Muscle of leg (tissue), 16 donors: ENCODE results near the gene UROC1. TPM values are rescaled to one million over a fixed set of nuclear protein-coding genes. Genes with fewer than 3 reads are reported as not detected.

ENCODE experiments used
- DNase-seq: peaks from one replicate; pipeline ENCODE4 v3.0.0; 2013
- H3K27ac ChIP-seq: one replicate; pipeline ENCODE4 v1.5.1; 2013; ENCODE audit warnings: mild to moderate bottlenecking, low read length, control low read depth
- H3K27me3 ChIP-seq: one replicate; pipeline ENCODE4 v1.6.1; 2013; ENCODE audit warnings: low read length; ENCODE audit not compliant: control insufficient read depth, insufficient read depth
- H3K36me3 ChIP-seq: one replicate; pipeline ENCODE4 v1.6.1; 2013; ENCODE audit warnings: low read length; ENCODE audit not compliant: control insufficient read depth, insufficient read depth
- H3K4me1 ChIP-seq: one replicate; pipeline ENCODE4 v1.6.1; 2013; ENCODE audit warnings: low read length; ENCODE audit not compliant: control insufficient read depth, insufficient read depth
- H3K4me3 ChIP-seq: one replicate; pipeline ENCODE4 v1.5.1; 2013; ENCODE audit warnings: low read length, control low read depth
- H3K9me3 ChIP-seq: replicated peaks from 2 replicates; pipeline ENCODE4 v1.6.1; 2013; ENCODE audit warnings: low read depth, low read length; ENCODE audit not compliant: control insufficient read depth
- WGBS: methylation state at CpG from one replicate; pipeline ENCODE4 v1.1.5; 2013; ENCODE audit warnings: missing lambda C conversion rate; ENCODE audit not compliant: insufficient coverage; 5-methylcytosine and 5-hydroxymethylcytosine counted together
- long read RNA-seq, 11 donors: transcript quantifications; one replicate each; lab custom pipeline, GENCODE V29; 2026
- polyA plus RNA-seq, 8 donors: library from polyadenylated mRNA; unstranded; fragments of 120-200 nt; gene quantifications; one replicate each; pipeline versions ENCODE4 v1.2.1 to v1.2.3, GENCODE V29; 2013; ENCODE audit warnings: inconsistent platforms in 1 of 8, low replicate concordance in 1 of 8; ENCODE audit not compliant: insufficient read length in 8 of 8, insufficient read depth in 1 of 8
- total RNA-seq: library from RNA; stranded (reverse); fragments of 120-200 nt; gene quantifications from one replicate; pipeline ENCODE4 v1.2.4, GENCODE V29; 2013

Gene UROC1
- total RNA-seq (0.04 TPM), polyA plus RNA-seq (under 1 TPM in 5 of 8 donors, not detected in 3; 0.06 to 0.15 (median 0.10) TPM)
- long read RNA-seq, donor 1 = 0 reads
- long read RNA-seq, donor 2 = 0 reads
- long read RNA-seq, donor 3 = 0 reads
- long read RNA-seq, donor 4 = 0 reads
- long read RNA-seq, donor 5 = 0 reads
- long read RNA-seq, donor 6 = 0 reads
- long read RNA-seq, donor 7 = 0 reads
- long read RNA-seq, donor 8 = 0 reads
- long read RNA-seq, donor 9 = 0 reads
- long read RNA-seq, donor 10 = 0 reads
- long read RNA-seq, donor 11 = 0 reads

DNA sequence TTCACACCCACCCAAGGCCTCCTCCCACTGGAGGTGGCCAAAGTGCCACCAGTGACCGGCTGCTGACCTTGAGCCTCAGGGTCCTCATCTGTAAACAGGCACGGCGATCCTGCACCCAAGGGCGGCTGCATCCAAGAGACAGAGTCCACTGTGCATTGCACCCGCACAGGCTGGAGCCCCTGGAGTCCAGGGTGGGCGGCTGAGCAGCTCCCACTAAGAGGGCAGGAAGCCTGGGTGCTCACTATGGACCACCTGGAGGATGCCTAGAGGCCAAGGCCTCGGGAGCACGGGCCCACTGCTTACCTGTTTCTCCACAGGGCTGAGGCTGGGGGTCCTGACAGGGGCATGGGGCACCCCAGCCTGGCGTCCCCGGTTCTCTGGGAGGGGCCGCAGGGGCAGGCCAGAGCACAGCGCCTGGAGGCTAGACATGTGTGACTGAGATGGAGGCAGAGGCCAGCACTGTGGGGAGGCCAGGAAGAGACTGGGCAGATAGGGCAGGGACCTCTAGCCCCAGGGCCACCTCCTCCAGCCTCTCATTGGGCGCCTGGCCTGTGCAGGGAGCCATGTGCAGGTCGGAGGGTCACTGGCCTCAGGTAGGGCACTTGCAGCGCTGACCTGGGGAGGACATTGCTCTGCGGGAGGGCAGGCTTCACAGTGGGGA, at the start of gene UROC1:
Gene UROC1, minus strand, starts transcription at position 483 of the 661 bp plus-strand sequence. Its CDS starts 54 bp downstream, at position 429.
- H3K9me3 ChIP-seq = no peaks in the 10 kb centered on the region
- peaks cover 6% of the 10 kb centered on the region for H3K27me3 ChIP-seq
- no peak within 1 kb of the TSS for H3K27ac ChIP-seq
- DNase-seq = no peak
- 87% methylated on average over 12 of the region's 16 CpGs for WGBS
- no peaks in the 10 kb centered on the region for H3K36me3 ChIP-seq
- no peaks in the 10 kb centered on the region for H3K4me1 ChIP-seq
- H3K4me3 ChIP-seq = no peak within 1 kb of the TSS

DNA sequence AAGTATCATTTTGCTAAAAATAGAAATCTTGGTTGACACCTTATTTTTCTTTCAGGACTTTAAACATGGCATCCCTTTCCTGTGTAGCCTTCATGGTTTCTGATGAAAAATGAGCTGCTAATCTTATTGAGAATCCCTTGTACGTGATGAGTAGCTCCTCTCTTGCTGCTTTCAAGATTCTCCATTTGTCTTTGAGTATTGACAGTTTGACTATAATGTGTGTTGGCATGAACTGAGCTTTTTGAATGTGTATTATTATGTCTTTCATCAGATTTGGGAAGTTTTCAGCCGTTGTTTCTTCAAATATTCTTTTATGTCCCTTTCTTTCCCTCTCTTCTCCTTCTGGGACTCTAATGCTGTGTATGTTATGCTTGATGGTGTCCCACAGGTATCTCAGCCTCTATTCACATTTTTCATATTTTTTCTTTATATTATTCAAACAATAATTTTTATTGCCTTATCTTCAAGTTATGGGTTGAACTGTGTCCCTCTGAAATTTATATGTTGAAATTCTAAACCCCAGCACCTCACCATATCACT, 45.2 kb upstream of the UROC1 start:
- no peak for DNase-seq
- WGBS = no CpG with 5 or more reads among the region's 2 CpGs
- Histone ChIP-seq H3K27me3 (peaks cover 3% of the 10 kb centered on the region), H3K4me1 (no peaks in the 10 kb centered on the region), H3K27ac (no peak overlapping the region), H3K9me3 (peaks cover 4% of the 10 kb centered on the region), H3K4me3 (no peak overlapping the region), H3K36me3 (no peaks in the 10 kb centered on the region)

DNA sequence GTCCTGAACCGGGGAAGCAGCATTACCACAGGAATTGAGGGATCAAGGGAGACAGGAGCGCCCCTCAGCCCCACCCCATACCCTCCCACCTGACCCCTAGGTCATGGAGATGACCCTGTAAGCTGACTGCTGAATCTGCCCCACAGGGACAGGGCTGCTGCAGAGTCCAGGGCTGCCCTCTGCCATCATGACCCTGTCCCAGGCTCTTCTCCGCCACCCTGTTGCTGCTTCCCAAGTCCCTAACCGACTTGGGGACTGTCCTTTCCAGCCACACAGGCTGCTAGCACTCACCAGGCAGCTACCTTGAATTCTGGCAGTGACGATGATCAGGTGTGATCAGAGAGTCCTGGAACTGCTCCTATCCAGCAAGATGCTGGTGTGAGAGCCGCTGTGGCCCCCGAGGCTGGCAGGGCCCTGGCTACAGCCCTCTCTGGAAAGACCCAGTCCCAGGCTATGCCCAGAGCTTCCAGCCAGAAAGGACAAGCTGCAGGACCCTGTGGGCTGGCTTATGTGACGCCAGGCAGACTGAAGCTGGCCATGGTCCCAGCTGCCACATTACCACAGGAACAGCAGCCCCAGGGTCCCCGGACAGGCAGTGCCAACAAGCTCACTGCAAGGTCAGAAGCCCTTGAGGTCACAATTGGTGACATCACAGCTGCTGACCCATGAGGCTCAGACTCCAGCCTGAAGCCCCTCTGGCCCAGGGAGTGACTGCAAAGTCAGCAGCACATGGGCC, 40.9 kb upstream of the UROC1 start, which contains the start of gene C3orf22:
Gene C3orf22, minus strand, starts transcription at position 597 of the 736 bp plus-strand sequence. CDS start 5,542 bp downstream, outside the sequence.
- no peak within 1 kb of the TSS for H3K4me3 ChIP-seq
- peaks cover 4% of the 10 kb centered on the region for H3K9me3 ChIP-seq
- no peaks in the 10 kb centered on the region for H3K4me1 ChIP-seq
- H3K27ac ChIP-seq = no peak within 1 kb of the TSS
- peaks cover 6% of the 10 kb centered on the region for H3K27me3 ChIP-seq
- no peak for DNase-seq
- 74% methylated on average over 7 of the region's 9 CpGs for WGBS
- no peaks in the 10 kb centered on the region for H3K36me3 ChIP-seq

DNA sequence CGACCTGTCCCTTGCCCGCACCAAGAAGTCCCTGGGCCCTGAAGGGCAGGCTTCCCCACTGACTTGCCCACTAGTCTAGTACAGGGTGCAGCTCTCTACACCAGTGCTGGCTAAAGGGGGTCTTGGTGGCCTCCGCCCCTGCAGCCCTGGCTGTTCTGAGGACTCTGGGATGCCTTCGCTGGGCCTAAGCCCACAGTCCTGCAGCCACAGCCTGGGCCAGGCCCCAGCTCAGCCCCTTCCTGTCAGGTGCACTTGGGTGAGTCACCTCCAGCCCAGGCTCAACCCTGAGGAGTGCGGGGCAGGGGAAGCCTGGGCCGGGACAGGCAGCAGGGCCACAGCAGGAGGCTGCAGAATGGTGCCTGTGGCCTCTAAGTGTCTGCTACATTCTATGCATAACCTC, 40.2 kb upstream of the UROC1 start:
- WGBS = 92% methylated on average over 6 of the region's 6 CpGs
- H3K27ac ChIP-seq = no peak overlapping the region
- no peak for DNase-seq
- H3K4me3 ChIP-seq = no peak overlapping the region
- H3K4me1 ChIP-seq = peaks cover 6% of the 10 kb centered on the region
- H3K27me3 ChIP-seq = peaks cover 6% of the 10 kb centered on the region
- no peaks in the 10 kb centered on the region for H3K36me3 ChIP-seq
- peaks cover 2% of the 10 kb centered on the region for H3K9me3 ChIP-seq

DNA sequence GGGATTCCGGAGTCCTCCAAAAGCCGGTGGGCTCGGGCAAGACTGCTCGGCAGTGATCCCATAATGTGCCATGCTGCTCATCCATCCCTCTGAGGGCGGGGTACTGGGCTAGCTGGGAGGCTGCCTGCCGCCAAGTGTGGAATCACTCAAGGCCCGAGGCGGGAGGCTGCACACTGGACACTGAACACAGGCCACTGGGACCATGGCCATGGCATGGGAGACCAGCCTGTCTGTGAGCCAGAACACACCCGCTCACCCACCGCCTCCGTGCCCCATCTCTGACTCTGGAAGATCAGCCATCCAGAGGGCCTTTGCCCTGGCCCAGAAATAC, 39.8 kb upstream of the UROC1 start:
- no peak overlapping the region for H3K27ac ChIP-seq
- H3K27me3 ChIP-seq = peaks cover 6% of the 10 kb centered on the region
- peaks cover 10% of the 10 kb centered on the region for H3K4me1 ChIP-seq
- DNase-seq = no peak
- WGBS = 87% methylated on average over 11 of the region's 11 CpGs
- no peaks in the 10 kb centered on the region for H3K36me3 ChIP-seq
- no peak overlapping the region for H3K4me3 ChIP-seq
- H3K9me3 ChIP-seq = no peaks in the 10 kb centered on the region

DNA sequence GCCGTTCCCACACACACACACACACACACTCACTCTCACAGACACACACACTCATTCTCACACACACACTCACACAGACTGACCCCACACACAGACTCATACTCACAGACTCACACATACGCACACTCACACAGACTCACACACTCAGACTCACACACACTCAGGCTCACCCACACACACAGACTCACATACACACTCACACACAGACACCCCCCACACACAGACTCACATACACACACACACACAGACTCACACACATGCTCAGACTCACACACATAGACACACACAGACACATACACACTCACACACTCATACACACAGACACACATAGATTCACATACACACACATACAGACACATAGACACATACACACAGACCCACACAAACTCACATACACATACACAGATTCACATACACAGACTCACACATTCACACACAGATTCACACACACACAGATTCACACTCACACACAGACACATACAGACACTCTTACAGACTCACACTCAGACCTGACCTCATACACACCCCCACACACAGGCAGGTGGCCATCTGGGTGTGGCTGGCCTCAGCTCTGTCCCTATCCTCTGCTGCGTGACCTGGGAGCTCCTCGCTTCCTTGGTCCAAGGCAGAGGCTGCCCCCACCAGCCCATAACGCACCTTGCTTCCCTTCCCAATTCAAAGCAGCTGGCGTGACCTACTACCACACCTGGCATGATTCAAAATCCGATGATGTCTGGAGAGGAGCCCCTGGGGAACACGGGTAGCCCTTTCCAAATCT, 39.3 kb upstream of the UROC1 start:
- H3K9me3 ChIP-seq = no peaks in the 10 kb centered on the region
- H3K36me3 ChIP-seq = no peaks in the 10 kb centered on the region
- H3K27me3 ChIP-seq = peaks cover 6% of the 10 kb centered on the region
- peaks cover 16% of the 10 kb centered on the region for H3K4me1 ChIP-seq
- no peak for DNase-seq
- 79% methylated on average over 8 of the region's 8 CpGs for WGBS
- no peak overlapping the region for H3K4me3 ChIP-seq
- no peak overlapping the region for H3K27ac ChIP-seq

DNA sequence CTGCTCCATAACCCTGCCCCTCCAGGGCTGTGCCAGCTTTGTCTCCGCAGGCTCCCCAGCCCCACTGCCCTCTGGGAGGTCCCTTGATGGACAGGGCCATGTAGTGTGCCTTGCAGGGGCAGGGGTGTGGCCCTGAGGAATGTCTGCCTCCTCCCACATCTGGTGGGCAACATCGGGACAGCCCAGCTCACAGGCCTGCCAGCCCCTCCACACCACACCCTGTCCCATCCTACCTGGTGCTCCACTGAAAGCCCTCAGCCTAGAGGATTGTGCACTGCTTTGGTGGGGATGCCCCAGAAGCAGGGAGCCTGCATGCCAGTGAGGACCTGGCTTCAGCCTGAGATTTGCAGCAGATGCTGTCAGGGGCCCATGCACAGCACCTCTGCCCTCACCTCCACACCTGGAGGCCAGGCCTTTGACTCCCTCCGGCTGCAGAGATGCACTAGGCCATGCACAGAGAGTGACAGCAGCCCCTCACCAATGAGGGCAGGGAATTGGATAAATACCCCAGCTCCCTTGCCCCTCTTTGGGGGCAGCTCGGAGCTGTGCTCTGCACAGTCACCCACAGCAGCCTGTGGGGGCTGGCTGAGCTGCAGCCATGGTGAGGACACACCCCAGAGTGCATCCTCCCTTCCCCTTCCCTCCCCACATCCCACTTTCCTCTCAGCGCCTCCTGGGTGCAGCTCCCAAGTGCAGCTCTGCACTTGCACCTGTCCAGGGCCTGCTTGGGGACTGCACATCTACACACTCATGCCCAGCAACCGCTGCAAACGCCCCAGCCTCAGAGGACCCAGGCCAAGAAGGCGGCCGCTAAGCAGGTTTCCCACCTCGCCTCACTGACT, 38.4 kb upstream of the UROC1 start:
- Histone ChIP-seq H3K27me3 (peaks cover 6% of the 10 kb centered on the region), H3K9me3 (no peaks in the 10 kb centered on the region), H3K36me3 (no peaks in the 10 kb centered on the region), H3K4me3 (no peak overlapping the region), H3K27ac (no peak overlapping the region), H3K4me1 (peaks cover 24% of the 10 kb centered on the region)
- WGBS = 72% methylated on average over 8 of the region's 10 CpGs
- DNase-seq = no peak

DNA sequence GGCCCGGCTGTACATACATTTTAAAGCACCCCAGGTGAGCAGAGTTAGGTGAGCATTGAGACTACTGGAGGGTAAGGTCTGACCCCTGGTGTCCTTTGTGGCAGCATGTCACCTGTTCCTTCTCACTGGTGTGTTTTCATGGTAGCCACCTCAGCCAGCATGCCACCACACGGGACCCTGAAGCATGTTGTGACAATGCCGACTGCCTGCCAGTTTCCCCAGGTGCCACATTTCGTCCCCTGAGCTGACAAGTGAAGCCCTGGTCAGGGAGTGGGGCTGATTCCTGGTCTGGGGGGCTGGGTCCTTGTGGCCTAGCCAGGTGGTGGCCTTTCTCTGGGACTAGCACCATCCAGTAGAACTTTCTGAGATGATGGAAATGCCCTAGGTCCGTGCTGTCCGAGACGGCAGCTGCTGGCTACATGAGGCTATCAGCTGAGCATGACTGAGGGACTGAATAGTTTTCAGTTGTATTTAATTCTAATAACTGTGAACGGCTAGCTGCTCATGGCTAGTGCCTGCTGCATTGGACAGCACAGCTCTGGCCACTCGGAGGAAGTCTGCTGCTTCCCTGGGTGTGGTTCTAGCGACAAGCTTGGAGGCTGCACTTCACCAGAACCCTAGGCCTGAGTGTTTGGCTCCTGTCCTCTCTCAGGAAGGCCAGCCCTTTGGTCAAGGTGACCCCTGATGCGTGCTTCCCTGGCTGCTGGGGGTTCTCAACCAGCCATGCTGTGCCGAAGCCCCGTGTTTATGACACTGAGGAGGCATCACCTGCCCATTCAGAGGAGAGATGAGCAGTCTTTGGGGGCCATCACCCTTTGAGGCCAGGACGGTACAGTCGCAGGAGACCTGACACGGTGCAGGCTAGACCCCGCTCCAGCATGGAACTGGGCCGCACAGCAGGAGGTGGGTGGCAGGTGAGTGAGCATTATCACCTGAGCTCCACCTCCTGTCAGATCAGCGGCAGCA, 37.3 kb upstream of the UROC1 start:
- H3K27ac ChIP-seq = no peak overlapping the region
- WGBS = 71% methylated on average over 15 of the region's 19 CpGs
- DNase-seq = no peak
- H3K27me3 ChIP-seq = peaks cover 6% of the 10 kb centered on the region
- no peaks in the 10 kb centered on the region for H3K36me3 ChIP-seq
- H3K4me3 ChIP-seq = no peak overlapping the region
- peaks cover 34% of the 10 kb centered on the region for H3K4me1 ChIP-seq
- H3K9me3 ChIP-seq = no peaks in the 10 kb centered on the region
